ENCODE measurements around the gene TTL. TPM values are rescaled to one million over a fixed set of nuclear protein-coding genes. Genes with fewer than 3 reads are reported as not detected.
"Not testable (repeated sequence)": the region's sequence is repeated elsewhere in the genome, so short reads cannot be mapped to it uniquely, and the experiment has no call there.

Gene TTL
- total RNA-seq, 4 donors from 2014 or later, result 3.8 to 45.5 (median 26.4) TPM

DNA sequence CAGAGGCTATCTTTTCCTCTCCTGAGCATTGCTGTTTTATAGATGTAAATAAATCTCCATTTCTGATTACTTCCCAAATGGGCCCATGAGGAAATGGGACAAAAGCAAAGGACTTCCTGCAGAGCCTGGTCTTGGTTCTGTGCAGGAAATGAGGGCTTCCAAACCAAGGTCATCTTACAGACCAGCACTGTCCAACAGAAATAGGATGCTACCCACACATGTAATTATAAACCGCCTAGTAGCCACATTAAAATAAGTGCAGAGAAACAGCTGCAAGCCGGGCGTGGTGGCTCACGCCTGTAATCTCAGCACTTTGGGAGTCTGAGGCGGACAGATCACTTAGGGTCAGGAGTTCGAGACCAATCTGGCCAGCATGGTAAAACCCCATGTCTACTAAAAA lies 6.2 kb downstream of the TTL start:
- intact Hi-C loops (cut with DNase I; ENCODE audit: low total_unique reads), result loop anchor here (10.0 kb wide), 1 partner anchor 97 kb away; the partner anchor contains the start of gene CHCHD5
- no peak for TF ChIP-seq CTCF (IDR thresholded peaks at IDR 0.05)
- TF ChIP-seq POLR2A (IDR thresholded peaks at IDR 0.05), result no peak
- no peak for DNase-seq

DNA sequence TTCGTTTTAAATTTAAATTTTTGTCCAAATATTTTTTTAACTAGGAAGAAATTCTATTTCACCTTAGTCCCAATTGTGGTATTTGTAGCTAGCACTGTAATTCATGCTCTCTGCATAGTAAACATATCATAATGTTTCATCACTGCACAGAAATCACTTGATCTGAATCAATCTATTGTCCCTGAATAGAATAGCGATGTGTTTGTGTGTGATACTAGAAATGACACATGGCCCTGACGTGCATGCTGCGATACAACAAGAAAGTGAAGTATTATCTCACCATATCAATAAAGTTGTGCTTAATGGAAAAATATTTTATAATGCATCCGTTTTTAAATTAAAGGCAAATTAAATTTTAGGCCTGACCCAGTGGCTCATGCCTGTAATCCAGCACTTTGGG lies 10.0 kb downstream of the TTL start:
- Histone ChIP-seq H3K27ac (no peak overlapping the region), H3K36me3 (no peaks in the 10 kb centered on the region), H3K4me1 (no peaks in the 10 kb centered on the region), H3K9me3 (no peaks in the 10 kb centered on the region), H3K27me3 (no peaks in the 10 kb centered on the region), H3K4me3 (no peak overlapping the region)
- intact Hi-C loops (cut with DNase I; ENCODE audit: low total_unique reads), result no loop called here
- no peak for DNase-seq
- TF ChIP-seq CTCF (IDR thresholded peaks at IDR 0.05), result no peak
- TF ChIP-seq POLR2A (IDR thresholded peaks at IDR 0.05), result no peak

More for the DNA sequence above, 6.2 kb downstream of the TTL start:
- Histone ChIP-seq H3K9me3 (no peaks in the 10 kb centered on the region), H3K4me3 (no peak overlapping the region), H3K27ac (no peak overlapping the region), H3K36me3 (no peaks in the 10 kb centered on the region), H3K4me1 (peaks cover 0 to 2% of the 10 kb centered on the region in 2 donors), H3K27me3 (no peaks in the 10 kb centered on the region)

GRCh38 chr2:112493048-112493447 lies 11.1 kb downstream of the TTL start:
- TF ChIP-seq POLR2A (IDR thresholded peaks at IDR 0.05) (no peak), CTCF (IDR thresholded peaks at IDR 0.05) (no peak)
- H3K4me1 ChIP-seq, result no peaks in the 10 kb centered on the region
- intact Hi-C loops (cut with DNase I; ENCODE audit: low total_unique reads), result no loop called here
- DNase-seq, result no peak
- no peak overlapping the region for H3K4me3 ChIP-seq
- H3K36me3 ChIP-seq, result no peaks in the 10 kb centered on the region
- no peaks in the 10 kb centered on the region for H3K27me3 ChIP-seq
- no peaks in the 10 kb centered on the region for H3K9me3 ChIP-seq
- H3K27ac ChIP-seq, result no peak overlapping the region

- intact Hi-C loops (cut with DNase I; ENCODE audit: low total_unique reads), result no loop called here
- Histone ChIP-seq H3K36me3 (no peaks in the 10 kb centered on the region), H3K4me1 (no peaks in the 10 kb centered on the region), H3K9me3 (no peaks in the 10 kb centered on the region), H3K27me3 (no peaks in the 10 kb centered on the region), H3K4me3 (no peak overlapping the region), H3K27ac (no peak overlapping the region)
- DNase-seq, result no peak
- no peak for TF ChIP-seq CTCF (IDR thresholded peaks at IDR 0.05)
- no peak for TF ChIP-seq POLR2A (IDR thresholded peaks at IDR 0.05)
These were observed 12.1 kb downstream of the TTL start for GRCh38 chr2:112493858-112494648.

DNA sequence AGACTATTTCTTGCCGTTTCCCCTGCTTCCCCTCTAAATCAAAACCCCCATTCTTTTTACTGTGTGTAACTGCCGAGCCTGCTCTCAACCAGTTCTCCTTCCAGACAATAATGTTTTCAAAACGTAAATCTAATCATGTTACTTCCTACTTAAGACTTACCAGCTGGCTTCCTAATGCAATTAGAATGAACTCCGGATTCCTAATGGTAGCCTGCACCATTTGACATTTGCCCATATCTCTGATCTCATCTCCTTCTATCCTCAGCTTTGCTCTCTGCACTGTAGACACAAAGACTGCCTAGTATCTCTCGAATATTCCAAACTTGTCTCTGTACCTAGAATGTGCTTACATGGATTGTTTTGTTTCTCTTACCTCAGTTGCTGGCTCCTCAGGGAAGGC lies 12.9 kb downstream of the TTL start:
- no peak for DNase-seq
- no peaks in the 10 kb centered on the region for H3K36me3 ChIP-seq

GRCh38 chr2:112495878-112496277 lies 13.9 kb downstream of the TTL start:
- H3K4me1 ChIP-seq; H3K9me3 ChIP-seq; intact Hi-C loops (cut with DNase I; ENCODE audit: low total_unique reads); DNase-seq; H3K27me3 ChIP-seq; H3K36me3 ChIP-seq; H3K4me3 ChIP-seq; H3K27ac ChIP-seq: not testable (repeated sequence)

More for the DNA sequence above, 12.9 kb downstream of the TTL start:
- no peak overlapping the region for H3K4me3 ChIP-seq
- TF ChIP-seq POLR2A (IDR thresholded peaks at IDR 0.05) (no peak), CTCF (IDR thresholded peaks at IDR 0.05) (no peak)
- no peaks in the 10 kb centered on the region for H3K9me3 ChIP-seq
- no peak overlapping the region for H3K27ac ChIP-seq
- H3K4me1 ChIP-seq, result no peaks in the 10 kb centered on the region
- intact Hi-C loops (cut with DNase I; ENCODE audit: low total_unique reads), result no loop called here
- no peaks in the 10 kb centered on the region for H3K27me3 ChIP-seq

Measured in uterus (tissue), 4 donors.